Epidermal melanocyte (primary cell): ENCODE results near the gene GABRG3.

Experiments
- DNase-seq: peaks from one replicate; pipeline ENCODE4 v3.0.0; 2011; ENCODE audit warnings: low spot score; ENCODE audit not compliant: insufficient read length

The GABRG3 gene

DNA sequence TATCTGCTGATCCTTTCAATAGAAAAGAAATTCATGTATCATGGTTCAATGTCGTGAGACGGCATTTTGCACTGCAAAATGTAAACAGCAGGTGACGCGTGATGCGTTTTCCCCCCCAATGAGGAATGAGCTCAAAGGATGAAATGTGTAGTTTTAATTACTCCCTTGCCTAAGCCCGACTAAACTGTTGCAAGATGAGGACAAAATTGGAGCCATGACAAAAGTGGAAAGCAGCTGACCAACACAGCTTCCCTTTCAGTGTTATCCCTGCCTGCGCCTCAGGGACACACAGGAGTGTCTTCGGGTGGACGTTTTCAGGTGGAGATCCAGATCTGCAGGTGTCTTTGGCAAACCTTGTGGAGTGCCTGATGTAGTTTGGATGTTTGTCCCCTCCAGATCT lies 92.0 kb downstream of the GABRG3 start:
- no peak for DNase-seq

DNA sequence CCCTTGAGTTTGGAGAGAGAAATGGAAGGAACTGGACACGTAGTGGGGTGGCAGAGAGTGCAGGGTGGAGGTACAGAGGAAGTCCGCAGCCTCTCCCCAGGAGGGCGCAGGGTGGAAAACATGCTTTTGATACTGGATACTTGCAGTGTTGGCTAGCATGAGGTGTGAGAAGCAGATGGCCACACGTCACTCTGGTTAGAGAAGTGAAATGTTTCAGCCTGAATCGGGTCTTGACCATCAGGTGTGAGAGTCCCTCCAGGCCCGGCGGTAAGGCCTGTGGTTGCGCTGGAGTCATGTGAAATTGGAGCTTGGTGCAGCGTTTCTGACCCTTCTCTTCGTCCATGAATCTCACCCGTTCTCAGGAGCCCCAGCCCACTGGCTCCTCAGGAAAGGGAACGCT lies 93.1 kb downstream of the GABRG3 start:
- no peak for DNase-seq

DNA sequence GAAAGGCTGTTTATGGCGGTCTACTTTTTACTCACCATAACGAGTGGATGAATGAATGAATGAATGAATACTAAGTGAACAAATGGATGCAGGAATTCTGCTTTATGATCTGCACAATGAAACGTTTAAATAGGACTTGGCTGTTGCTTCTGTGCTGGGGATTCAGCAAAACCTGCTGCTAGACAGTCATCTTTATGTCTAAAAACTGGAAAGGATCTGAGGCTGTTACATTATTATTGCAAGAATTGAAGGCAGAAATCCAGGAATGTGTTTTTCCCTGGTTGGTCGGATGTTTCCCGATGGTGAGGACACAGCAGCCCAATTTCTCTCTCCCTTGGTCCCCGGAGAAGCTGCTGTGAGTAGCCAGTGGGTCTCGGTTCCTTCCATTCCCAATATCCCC lies 94.2 kb downstream of the GABRG3 start:
- DNase-seq = no peak

- no peak for DNase-seq
Measured at GRCh38 chr15:27065785-27066184, 94.8 kb downstream of the GABRG3 start.

- no peak for DNase-seq
Measured at GRCh38 chr15:27066446-27066845, 95.5 kb downstream of the GABRG3 start.

DNA sequence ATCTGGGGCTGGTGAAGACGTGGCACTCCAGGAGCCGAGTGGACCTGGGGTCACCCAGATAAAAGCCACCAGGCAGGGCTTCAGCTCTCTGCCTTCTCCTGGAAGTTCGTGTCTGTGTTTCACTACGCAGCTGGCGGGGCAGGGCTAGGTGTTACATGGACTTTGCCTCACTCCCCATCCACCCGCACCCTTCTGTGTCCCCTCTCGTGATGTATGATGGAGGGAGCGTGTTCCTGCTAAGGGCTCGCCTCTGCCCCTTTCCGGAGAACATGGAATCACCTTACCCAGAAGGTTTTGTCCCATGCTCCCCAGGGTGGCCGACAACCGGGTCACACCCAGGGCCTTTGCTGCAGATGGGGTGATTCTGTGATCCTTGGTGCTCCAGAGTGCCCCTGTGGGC lies 96.2 kb downstream of the GABRG3 start:
- DNase-seq = no peak

DNA sequence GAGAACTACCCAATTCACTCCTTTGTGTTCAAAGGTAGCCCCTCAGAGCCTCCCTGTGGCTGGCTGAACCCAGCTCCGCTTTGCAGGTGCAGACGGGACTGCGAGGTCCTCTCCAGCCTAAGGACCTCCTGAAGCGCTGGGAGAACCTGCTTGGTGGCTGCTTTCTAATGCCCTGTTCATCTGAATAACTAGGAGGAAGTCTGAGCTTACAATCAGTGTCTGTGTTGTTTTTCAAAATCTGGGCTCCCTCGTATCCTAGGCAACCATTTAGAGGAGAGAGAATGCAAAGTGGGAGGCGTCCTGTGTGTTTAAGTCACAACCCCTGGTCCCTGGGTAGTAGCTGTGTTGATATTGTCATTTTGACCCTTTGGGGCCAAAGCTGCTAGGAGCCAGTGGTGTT lies 99.9 kb downstream of the GABRG3 start:
- DNase-seq = no peak

- no peak for DNase-seq
Measured at GRCh38 chr15:27074179-27074578, 103.2 kb downstream of the GABRG3 start.

GRCh38 chr15:27077790-27078189 lies 106.8 kb downstream of the GABRG3 start:
- DNase-seq = no peak

- no peak for DNase-seq
Measured at GRCh38 chr15:27081676-27082418, 110.9 kb downstream of the GABRG3 start.

- no peak for DNase-seq
Measured at GRCh38 chr15:27082526-27082925, 111.5 kb downstream of the GABRG3 start.

GRCh38 chr15:27084844-27085243 lies 113.9 kb downstream of the GABRG3 start:
- no peak for DNase-seq

DNA sequence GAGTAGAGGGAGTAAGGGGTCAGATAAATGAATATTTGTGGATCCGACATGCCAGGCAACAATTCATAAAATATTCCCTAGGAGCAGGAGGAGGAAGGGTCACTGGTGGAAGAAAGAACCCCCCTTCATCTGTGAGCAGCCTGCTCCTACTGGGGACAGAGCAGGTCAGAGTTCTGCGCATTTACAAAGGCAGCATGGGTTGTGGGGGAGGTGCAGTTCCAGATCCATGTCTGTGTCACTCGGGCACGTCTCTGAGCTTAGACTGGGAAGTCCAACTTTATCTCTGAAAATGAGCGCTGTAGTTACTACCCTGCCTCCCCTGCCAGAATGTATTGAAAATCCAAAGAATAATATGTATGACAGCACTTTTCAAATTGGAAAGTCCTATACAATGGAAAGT lies 115.2 kb downstream of the GABRG3 start:
- DNase-seq = no peak

GRCh38 chr15:27086805-27087204 lies 115.8 kb downstream of the GABRG3 start:
- no peak for DNase-seq

- DNase-seq = no peak
Measured at GRCh38 chr15:27087651-27088583, 116.9 kb downstream of the GABRG3 start.

- DNase-seq = no peak
Measured at GRCh38 chr15:27088584-27089232, 117.7 kb downstream of the GABRG3 start.

GRCh38 chr15:27089233-27089586 lies 118.2 kb downstream of the GABRG3 start:
- DNase-seq = no peak

DNA sequence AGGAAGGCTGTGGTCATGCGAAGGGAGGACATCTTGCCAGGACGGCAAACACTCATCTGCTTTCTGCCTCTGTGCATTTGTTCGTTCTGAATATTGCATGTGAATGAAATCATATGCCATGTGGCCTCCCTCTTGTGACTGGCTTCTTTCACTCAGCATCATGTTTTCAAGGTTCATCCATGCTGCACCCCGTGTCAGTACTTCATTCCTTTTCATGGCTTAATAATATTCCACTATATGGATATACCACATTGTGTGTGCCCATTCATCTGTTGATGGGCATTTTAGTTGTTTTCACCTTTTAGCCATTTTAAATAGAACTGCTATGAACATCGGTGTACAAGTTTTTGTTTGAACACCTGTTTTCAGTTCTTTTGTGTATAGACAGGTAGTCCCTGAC lies 118.7 kb downstream of the GABRG3 start:
- no peak for DNase-seq

DNA sequence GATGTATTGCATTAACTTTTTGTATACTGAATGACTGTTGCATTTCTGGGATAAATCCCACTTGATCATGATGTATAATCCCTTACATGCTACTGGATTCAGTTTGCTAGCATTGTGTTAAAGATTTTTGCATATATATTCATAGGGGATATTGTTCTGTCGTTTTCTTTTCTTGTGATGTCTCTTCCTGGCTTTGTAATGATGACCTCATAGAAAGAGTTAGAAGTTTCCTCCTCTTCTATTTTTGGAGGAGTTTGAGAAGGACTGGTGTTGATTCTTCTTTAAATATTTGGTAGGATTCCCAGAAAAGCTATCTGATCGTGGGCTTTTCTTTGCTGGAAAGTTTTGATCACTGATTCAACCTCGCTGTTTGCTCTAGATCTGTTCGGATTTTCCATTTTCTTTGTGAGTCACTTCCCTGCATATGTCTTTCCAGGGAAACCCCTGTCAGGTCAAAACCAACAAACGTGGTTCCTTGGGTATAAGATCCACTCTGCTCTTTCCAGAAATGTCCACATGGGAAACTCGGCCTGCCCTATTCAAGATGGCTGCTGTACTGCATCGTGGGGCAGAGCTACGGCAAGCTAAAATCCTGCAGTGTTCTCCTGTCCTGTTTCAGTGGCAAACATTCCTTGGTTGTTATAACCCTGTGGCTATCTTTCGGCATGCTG lies 120.4 kb downstream of the GABRG3 start:
- no peak for DNase-seq

DNA sequence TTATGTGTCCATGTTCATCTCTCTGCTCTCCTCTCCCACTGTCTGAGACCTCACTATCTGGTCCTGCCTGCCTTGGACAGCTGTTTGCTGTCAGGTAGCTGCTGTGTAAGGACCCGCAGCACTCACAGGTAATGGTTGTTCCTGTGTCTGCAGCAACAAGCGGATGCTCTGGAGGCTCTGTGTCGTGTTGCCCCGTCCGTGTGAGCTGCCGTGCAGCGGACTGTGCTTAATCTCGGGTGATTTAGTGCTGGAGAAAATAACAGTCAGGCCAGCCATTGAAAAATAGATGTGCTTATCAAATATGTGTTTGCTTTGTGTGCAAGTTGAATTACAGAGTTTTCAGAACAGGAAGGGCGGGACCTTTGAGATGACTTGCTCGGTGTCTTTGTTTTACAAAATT lies 121.4 kb downstream of the GABRG3 start:
- DNase-seq = no peak

DNA sequence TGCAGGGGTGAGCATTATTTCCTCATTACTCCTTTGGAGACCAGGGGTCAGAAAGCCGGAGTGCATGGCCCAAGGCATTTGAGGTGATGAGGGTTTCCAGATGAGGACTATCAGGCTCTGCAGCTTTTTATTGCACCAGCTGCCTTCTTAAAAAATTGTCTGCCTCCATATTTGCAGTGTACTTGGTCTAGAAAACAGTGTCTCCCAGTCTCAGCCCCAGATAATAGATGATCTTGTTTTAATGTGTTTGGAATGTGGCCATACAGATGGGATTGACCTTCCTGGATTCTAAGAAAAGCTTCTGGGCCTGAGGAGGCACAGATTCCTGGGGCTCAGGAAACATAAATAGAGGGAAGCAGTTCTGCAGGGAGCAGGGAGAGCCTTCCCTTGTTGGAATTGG lies 123.3 kb downstream of the GABRG3 start:
- DNase-seq = no peak
